Kidney epithelial cell (primary cell): ENCODE results near the gene LIMK1. TPM values are rescaled to one million over a fixed set of nuclear protein-coding genes. Genes with fewer than 3 reads are reported as not detected.

Source experiments
- DNase-seq: peaks from one replicate; pipeline ENCODE4 v3.0.0-alpha.2; 2010; ENCODE audit warnings: low read depth
- H3K27me3 ChIP-seq: 2 replicates; pipeline ENCODE4 v1.6.0; 2011; ENCODE audit warnings: low read length; ENCODE audit not compliant: control insufficient read depth, insufficient read depth
- H3K36me3 ChIP-seq: 2 replicates; pipeline ENCODE4 v1.5.1; 2011; ENCODE audit warnings: low read length; ENCODE audit not compliant: control insufficient read depth, insufficient read depth
- H3K4me3 ChIP-seq: 2 replicates; pipeline ENCODE4 v1.5.1; 2011; ENCODE audit warnings: low read depth, mild to moderate bottlenecking, control low read depth, low read length
- CTCF ChIP-seq: IDR thresholded peaks from 2 replicates; pipeline ENCODE4 v1.5.1; 2011; ENCODE audit warnings: mild to moderate bottlenecking, moderate library complexity, low read length, control low read depth, inconsistent platforms; ENCODE audit not compliant: insufficient read depth, poor library complexity, severe bottlenecking
- total RNA-seq: library from RNA; depleted of rRNA; stranded (reverse); fragments of >200 nt; gene quantifications from 2 replicates; pipeline ENCODE4 v1.2.3, GENCODE V29; 2015

LIMK1 gene
- total RNA-seq, 1 donor from 2014 or later: 61.1 TPM

GRCh38 chr7:74103219-74103772, 19.7 kb downstream of the LIMK1 start:
- Histone ChIP-seq H3K27me3 (no peaks in the 10 kb centered on the region), H3K4me3 (no peak overlapping the region), H3K36me3 (peaks cover 6% of the 10 kb centered on the region)
- DNase-seq: no peak
- TF ChIP-seq CTCF: no peak

- TF ChIP-seq CTCF: no peak
- Histone ChIP-seq H3K4me3 (no peak overlapping the region), H3K36me3 (peaks cover 6% of the 10 kb centered on the region), H3K27me3 (no peaks in the 10 kb centered on the region)
- peak; percentile 83 for DNase-seq
Measured at GRCh38 chr7:74104702-74105101, 21.1 kb downstream of the LIMK1 start.

DNA sequence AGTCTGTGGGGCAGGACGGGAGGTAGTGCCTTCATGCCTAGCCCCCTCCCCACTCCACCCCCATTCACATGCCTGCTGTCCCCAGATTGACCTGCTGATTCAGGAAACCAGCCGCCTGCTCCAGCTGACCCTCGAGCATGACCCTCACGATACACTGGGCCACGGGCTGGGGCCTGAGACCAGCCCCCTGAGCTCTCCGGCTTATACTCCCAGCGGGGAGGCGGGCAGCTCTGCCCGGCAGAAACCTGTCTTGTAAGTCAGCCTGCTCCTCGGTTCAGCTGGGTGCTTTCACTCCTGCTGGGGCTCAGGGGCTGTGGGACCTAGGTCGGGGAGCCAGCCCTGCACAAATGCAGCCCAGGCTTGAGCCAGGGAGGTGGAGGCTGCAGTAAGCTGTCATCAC, 22.4 kb downstream of the LIMK1 start:
- Histone ChIP-seq H3K4me3 (no peak overlapping the region), H3K27me3 (no peaks in the 10 kb centered on the region), H3K36me3 (peaks cover 6% of the 10 kb centered on the region)
- no peak for TF ChIP-seq CTCF
- DNase-seq: no peak

GRCh38 chr7:74106846-74107245, 23.2 kb downstream of the LIMK1 start:
- no peak overlapping the region for H3K4me3 ChIP-seq
- peaks cover 8% of the 10 kb centered on the region for H3K36me3 ChIP-seq
- TF ChIP-seq CTCF: no peak
- no peaks in the 10 kb centered on the region for H3K27me3 ChIP-seq
- no peak for DNase-seq

- TF ChIP-seq CTCF: no peak
Measured at GRCh38 chr7:74115326-74115725, 31.7 kb downstream of the LIMK1 start.

GRCh38 chr7:74116356-74116755, 32.8 kb downstream of the LIMK1 start:
- Histone ChIP-seq H3K27me3 (no peaks in the 10 kb centered on the region), H3K4me3 (no peak overlapping the region), H3K36me3 (peaks cover 4% of the 10 kb centered on the region)
- TF ChIP-seq CTCF: no peak
- DNase-seq: no peak

More at GRCh38 chr7:74115326-74115725, 31.7 kb downstream of the LIMK1 start:
- H3K4me3 ChIP-seq: no peak overlapping the region
- peaks cover 4% of the 10 kb centered on the region for H3K36me3 ChIP-seq
- no peak for DNase-seq
- no peaks in the 10 kb centered on the region for H3K27me3 ChIP-seq
